Measurements from ENCODE around the gene BAHD1.

The BAHD1 gene

GRCh38 chr15:40487816-40488682 is 47.3 kb downstream of the BAHD1 start:
- Histone ChIP-seq H3K36me3 (ENCODE audit: insufficient read depth, low read length) (no peaks in the 10 kb centered on the region), H3K79me2 (ENCODE audit: insufficient read depth, low read length) (no peaks in the 10 kb centered on the region), H3F3A (ENCODE audit: low read depth) (no peaks in the 10 kb centered on the region), H3K4me1 (ENCODE audit: insufficient read depth, low read length, poor library complexity, severe bottlenecking) (peaks cover 11% of the 10 kb centered on the region), H4K20me1 (ENCODE audit: insufficient read depth, low read length, poor library complexity, severe bottlenecking) (no peaks in the 10 kb centered on the region), H3K4me3 (ENCODE audit: low read length, poor library complexity, severe bottlenecking) (no peak overlapping the region), H3K4me2 (ENCODE audit: low read depth, low read length, poor library complexity, severe bottlenecking) (no peak overlapping the region), H3K9me2 (replicated peaks; ENCODE audit: low read depth, low read length) (no peaks in the 10 kb centered on the region), H3K9me3 (ENCODE audit: insufficient read depth, low read depth, low read length) (no peaks in the 10 kb centered on the region), H3K27me3 (ENCODE audit: insufficient read depth, low read length, poor library complexity, severe bottlenecking) (no peaks in the 10 kb centered on the region), H3K9ac (ENCODE audit: low read depth, low read length, poor library complexity, severe bottlenecking) (no peak overlapping the region), H2AFZ (ENCODE audit: low read length) (no peak overlapping the region)
- TF ChIP-seq CTCF (conservative IDR thresholded peaks at IDR 0.05; ENCODE audit: low read length) (no peak), EZH2phosphoT487 (IDR thresholded peaks at IDR 0.05; ENCODE audit: borderline replicate concordance) (no peak)

DNA sequence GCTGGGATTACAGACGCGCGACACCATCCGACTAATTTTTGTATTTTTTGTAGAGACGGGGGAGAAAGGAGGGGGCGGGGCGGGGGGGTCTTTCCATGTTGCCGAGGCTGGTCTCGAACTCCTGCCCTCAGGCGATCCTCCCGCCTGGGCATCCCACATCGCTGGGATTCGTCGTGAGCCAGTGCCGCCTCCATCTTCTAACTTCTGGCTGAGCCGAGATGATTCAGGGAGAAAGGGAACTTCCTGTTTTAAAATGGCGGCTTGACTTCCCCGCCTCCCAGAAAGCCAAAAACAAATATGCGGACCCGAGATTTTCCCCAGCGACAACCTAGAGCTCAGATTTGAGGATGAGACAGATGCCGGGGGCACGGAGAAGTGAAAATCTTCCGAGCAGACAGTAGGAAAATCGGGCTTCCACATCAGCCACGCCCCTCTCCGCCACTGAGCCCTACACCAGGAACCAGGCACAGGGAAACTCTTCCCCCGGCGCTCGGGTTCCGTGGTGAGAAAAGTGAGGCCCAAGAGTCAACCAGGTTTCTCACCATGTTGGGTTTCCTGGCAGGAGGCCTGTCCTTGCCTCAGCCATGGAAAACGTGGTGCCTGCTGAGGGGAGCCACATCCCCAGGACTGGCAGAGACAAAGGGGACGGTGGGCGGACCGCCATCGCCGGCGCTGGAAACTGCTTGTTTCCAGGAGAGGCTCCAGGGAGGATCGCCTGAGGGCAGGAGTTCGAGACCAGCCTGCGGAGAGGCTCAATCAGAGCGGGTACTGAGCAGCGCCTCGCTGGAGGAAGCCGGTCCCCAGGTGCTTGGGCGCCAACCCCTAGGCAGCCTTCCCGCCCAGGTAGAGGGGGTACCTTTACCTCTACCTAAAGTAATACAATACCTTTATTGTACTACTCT is 48.8 kb downstream of the BAHD1 start:
- Histone ChIP-seq H3K4me2 (ENCODE audit: low read depth, low read length, poor library complexity, severe bottlenecking) (no peak overlapping the region), H2AFZ (ENCODE audit: low read length) (no peak overlapping the region), H3K36me3 (ENCODE audit: insufficient read depth, low read length) (no peaks in the 10 kb centered on the region), H3K9me2 (replicated peaks; ENCODE audit: low read depth, low read length) (no peaks in the 10 kb centered on the region), H4K20me1 (ENCODE audit: insufficient read depth, low read length, poor library complexity, severe bottlenecking) (no peaks in the 10 kb centered on the region), H3K9ac (ENCODE audit: low read depth, low read length, poor library complexity, severe bottlenecking) (no peak overlapping the region), H3K4me3 (ENCODE audit: low read length, poor library complexity, severe bottlenecking) (no peak overlapping the region), H3K79me2 (ENCODE audit: insufficient read depth, low read length) (no peaks in the 10 kb centered on the region), H3K9me3 (ENCODE audit: insufficient read depth, low read depth, low read length) (no peaks in the 10 kb centered on the region), H3K27me3 (ENCODE audit: insufficient read depth, low read length, poor library complexity, severe bottlenecking) (no peaks in the 10 kb centered on the region), H3F3A (ENCODE audit: low read depth) (no peaks in the 10 kb centered on the region), H3K4me1 (ENCODE audit: insufficient read depth, low read length, poor library complexity, severe bottlenecking) (peaks cover 24% of the 10 kb centered on the region)
- TF ChIP-seq EZH2phosphoT487 (IDR thresholded peaks at IDR 0.05; ENCODE audit: borderline replicate concordance) (no peak), CTCF (conservative IDR thresholded peaks at IDR 0.05; ENCODE audit: low read length) (no peak)

DNA sequence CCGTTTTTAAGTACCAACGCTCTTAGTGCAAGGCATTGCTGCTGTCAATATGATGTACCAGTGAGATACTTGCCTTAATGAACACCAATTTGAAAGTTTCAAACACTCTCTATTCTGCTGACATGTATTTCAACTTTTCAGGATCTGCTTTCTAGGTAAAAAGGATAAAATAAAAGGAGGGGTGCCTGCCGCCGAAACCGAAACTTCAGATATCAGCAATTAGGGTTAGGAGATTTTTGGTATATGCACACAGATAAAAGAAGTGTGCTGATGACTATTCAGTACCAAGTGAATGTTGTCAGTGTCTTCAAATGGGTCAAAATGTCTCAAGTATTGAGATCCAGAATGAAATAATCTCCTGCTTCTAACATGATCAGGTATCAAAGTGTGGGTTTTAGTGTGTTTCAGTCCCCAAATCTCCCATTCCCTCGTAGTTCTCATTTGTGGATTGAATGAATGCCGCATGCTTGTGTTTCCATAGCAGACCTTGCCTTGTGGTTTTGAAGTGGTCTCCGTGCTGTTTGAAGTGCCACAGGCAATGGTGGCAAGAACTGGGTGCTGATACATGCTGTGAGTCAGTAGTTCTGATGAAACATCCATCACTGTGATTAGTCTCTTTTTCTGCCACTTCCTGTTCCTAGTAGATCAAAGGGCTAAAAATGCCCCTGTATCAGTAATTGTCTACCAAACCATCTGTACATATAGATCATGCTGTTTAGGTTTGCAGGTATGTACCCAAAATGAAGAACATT is 52.5 kb downstream of the BAHD1 start:
- no peaks in the 10 kb centered on the region for H4K20me1 ChIP-seq (ENCODE audit: insufficient read depth, low read length, poor library complexity, severe bottlenecking)
- peaks cover 16% of the 10 kb centered on the region for H3K4me1 ChIP-seq (ENCODE audit: insufficient read depth, low read length, poor library complexity, severe bottlenecking)
- no peaks in the 10 kb centered on the region for H3K36me3 ChIP-seq (ENCODE audit: insufficient read depth, low read length)
- no peaks in the 10 kb centered on the region for H3K79me2 ChIP-seq (ENCODE audit: insufficient read depth, low read length)
- no peaks in the 10 kb centered on the region for H3K27me3 ChIP-seq (ENCODE audit: insufficient read depth, low read length, poor library complexity, severe bottlenecking)
- H3K4me3 ChIP-seq (ENCODE audit: low read length, poor library complexity, severe bottlenecking) = no peak overlapping the region
- H3F3A ChIP-seq (ENCODE audit: low read depth) = no peaks in the 10 kb centered on the region
- H3K9ac ChIP-seq (ENCODE audit: low read depth, low read length, poor library complexity, severe bottlenecking) = no peak overlapping the region
- H3K9me3 ChIP-seq (ENCODE audit: insufficient read depth, low read depth, low read length) = no peaks in the 10 kb centered on the region
- H3K4me2 ChIP-seq (ENCODE audit: low read depth, low read length, poor library complexity, severe bottlenecking) = peak overlapping the region; percentile 26
- no peaks in the 10 kb centered on the region for H3K9me2 ChIP-seq (replicated peaks; ENCODE audit: low read depth, low read length)
- TF ChIP-seq EZH2phosphoT487 (IDR thresholded peaks at IDR 0.05; ENCODE audit: borderline replicate concordance) = no peak
- TF ChIP-seq CTCF (conservative IDR thresholded peaks at IDR 0.05; ENCODE audit: low read length) = no peak
- H2AFZ ChIP-seq (ENCODE audit: low read length) = 0 out of 2 replicates have a peak overlapping the region, but pooled peaks have one; percentile 34

Measured in Loucy (cell line).